Nephron (organoid): Measurements from ENCODE around the gene ROBO4.

Source experiments
- H3K27ac Mint-ChIP-seq, 3 experiments: 2 replicates each; pipeline ENCODE4 v1.8.0; 2020; ENCODE audit warnings: mixed read lengths in 3 of 3, mild to moderate bottlenecking in 2 of 3, moderate library complexity in 1 of 3
- H3K27me3 Mint-ChIP-seq: 2 replicates; pipeline ENCODE4 v1.8.0; 2021; ENCODE audit warnings: low read depth, mild to moderate bottlenecking, moderate library complexity, mixed read lengths
- H3K36me3 Mint-ChIP-seq: 2 replicates; pipeline ENCODE4 v1.8.0; 2020; ENCODE audit warnings: low read depth, mixed read lengths
- H3K4me1 Mint-ChIP-seq: 2 replicates; pipeline ENCODE4 v1.8.0; 2020; ENCODE audit warnings: mixed read lengths
- H3K4me3 Mint-ChIP-seq, 3 experiments: 2 replicates each; pipeline ENCODE4 v1.8.0; 2020; ENCODE audit warnings: mild to moderate bottlenecking in 3 of 3, mixed read lengths in 3 of 3, moderate library complexity in 2 of 3
- H3K9me3 Mint-ChIP-seq: 2 replicates; pipeline ENCODE4 v1.8.0; 2020; ENCODE audit warnings: mixed read lengths
- CTCF ChIP-seq, 3 experiments: fragments of 200-600 bp; sonication (generic); IDR thresholded peaks; one replicate each; pipeline ENCODE4 v1.5.0; 2021; ENCODE audit warnings: antibody characterized with exemption in 3 of 3; ENCODE audit not compliant: unreplicated experiment in 3 of 3

Gene ROBO4

GRCh38 chr11:124868331-124869274, 29.1 kb downstream of the ROBO4 start:
- peak overlapping the region in 2 of 3 experiments; percentile 14 to 15 for H3K4me3 Mint-ChIP-seq
- H3K27me3 Mint-ChIP-seq = peaks cover 100% of the 10 kb centered on the region
- H3K36me3 Mint-ChIP-seq = no peaks in the 10 kb centered on the region

GRCh38 chr11:124867700-124868099, 30.0 kb downstream of the ROBO4 start:
- no peak overlapping the region for H3K27ac Mint-ChIP-seq
- peak overlapping the region; percentile 8 to 64 (median 53) for H3K4me3 Mint-ChIP-seq
- H3K4me1 Mint-ChIP-seq = peaks cover 24% of the 10 kb centered on the region
- TF ChIP-seq CTCF (IDR thresholded peaks at IDR 0.05; ENCODE audit: unreplicated experiment in 3 of 3) = peak; percentile 47 to 64 (median 55)
- H3K27me3 Mint-ChIP-seq = peaks cover 100% of the 10 kb centered on the region
- H3K36me3 Mint-ChIP-seq = no peaks in the 10 kb centered on the region
- H3K9me3 Mint-ChIP-seq = no peaks in the 10 kb centered on the region

More at GRCh38 chr11:124868331-124869274, 29.1 kb downstream of the ROBO4 start:
- no peak for TF ChIP-seq CTCF (IDR thresholded peaks at IDR 0.05; ENCODE audit: unreplicated experiment in 3 of 3)
- H3K4me1 Mint-ChIP-seq = peaks cover 16% of the 10 kb centered on the region
- H3K9me3 Mint-ChIP-seq = no peaks in the 10 kb centered on the region
- H3K27ac Mint-ChIP-seq = no peak overlapping the region

- H3K9me3 Mint-ChIP-seq = no peaks in the 10 kb centered on the region
- peak overlapping the region; percentile 44 to 57 (median 51) for H3K4me3 Mint-ChIP-seq
- H3K4me1 Mint-ChIP-seq = peaks cover 26% of the 10 kb centered on the region
- H3K27ac Mint-ChIP-seq = no peak overlapping the region
- peak; percentile 86 to 92 (median 87) for TF ChIP-seq CTCF (IDR thresholded peaks at IDR 0.05; ENCODE audit: unreplicated experiment in 3 of 3)
- no peaks in the 10 kb centered on the region for H3K36me3 Mint-ChIP-seq
- H3K27me3 Mint-ChIP-seq = peaks cover 100% of the 10 kb centered on the region
Observed at GRCh38 chr11:124865902-124866851, 31.5 kb downstream of the ROBO4 start.

- no peak for TF ChIP-seq CTCF (IDR thresholded peaks at IDR 0.05; ENCODE audit: unreplicated experiment in 3 of 3)
Observed at GRCh38 chr11:124865181-124865901, 32.3 kb downstream of the ROBO4 start, which contains the start of gene ROBO3. Gene ROBO3, plus strand, starts transcription at chr11:124865432. Its CDS starts 146 bp downstream, at chr11:124865578.

GRCh38 chr11:124864892-124865180, 32.8 kb downstream of the ROBO4 start:
- no peaks in the 10 kb centered on the region for H3K36me3 Mint-ChIP-seq
- peaks cover 26% of the 10 kb centered on the region for H3K4me1 Mint-ChIP-seq
- peak overlapping the region in 1 of 3 experiments; percentile 32 for H3K4me3 Mint-ChIP-seq
- H3K27me3 Mint-ChIP-seq = peaks cover 100% of the 10 kb centered on the region
- TF ChIP-seq CTCF (IDR thresholded peaks at IDR 0.05; ENCODE audit: unreplicated experiment in 3 of 3) = no peak
- no peak overlapping the region for H3K27ac Mint-ChIP-seq
- H3K9me3 Mint-ChIP-seq = no peaks in the 10 kb centered on the region

More at GRCh38 chr11:124865181-124865901, 32.3 kb downstream of the ROBO4 start, which contains the start of gene ROBO3:
- Mint-ChIP-seq H3K36me3 (no peaks in the 10 kb centered on the region), H3K27me3 (peaks cover 100% of the 10 kb centered on the region), H3K4me3 (peak within 1 kb of the TSS; percentile 44 to 57 (median 51)), H3K27ac (no peak within 1 kb of the TSS), H3K4me1 (peaks cover 26% of the 10 kb centered on the region), H3K9me3 (no peaks in the 10 kb centered on the region)
